ENCODE data around the gene ABCA4.
"Not testable (repeated sequence)": the region's sequence is repeated elsewhere in the genome, so short reads cannot be mapped to it uniquely, and the experiment has no call there.

Gene ABCA4

GRCh38 chr1:93979040-93979717, 141.8 kb downstream of the ABCA4 start:
- no peak for DNase-seq (ENCODE audit: low read depth)

- peak; percentile 52 for DNase-seq (ENCODE audit: low read depth)
Observed at GRCh38 chr1:93977598-93977945, 143.4 kb downstream of the ABCA4 start.

GRCh38 chr1:93976711-93977597, 144.0 kb downstream of the ABCA4 start:
- DNase-seq (ENCODE audit: low read depth), result no peak

GRCh38 chr1:93976291-93976690, 144.7 kb downstream of the ABCA4 start:
- no peak for DNase-seq (ENCODE audit: low read depth)

- no peak for DNase-seq (ENCODE audit: low read depth)
Observed at GRCh38 chr1:93972341-93972740, 148.6 kb downstream of the ABCA4 start.

GRCh38 chr1:93969887-93970286, 151.1 kb downstream of the ABCA4 start:
- DNase-seq (ENCODE audit: low read depth), result no peak

GRCh38 chr1:93969371-93969770, 151.6 kb downstream of the ABCA4 start:
- DNase-seq (ENCODE audit: low read depth), result no peak

- DNase-seq (ENCODE audit: low read depth), result no peak
Observed at GRCh38 chr1:93967306-93967705, 153.6 kb downstream of the ABCA4 start.

- DNase-seq (ENCODE audit: low read depth), result no peak
Observed at GRCh38 chr1:93965888-93966287, 155.1 kb downstream of the ABCA4 start.

- DNase-seq (ENCODE audit: low read depth), result no peak
Observed at GRCh38 chr1:93965256-93965655, 155.7 kb downstream of the ABCA4 start.

GRCh38 chr1:93964777-93965200, 156.2 kb downstream of the ABCA4 start:
- peak; percentile 54 for DNase-seq (ENCODE audit: low read depth)

- no peak for DNase-seq (ENCODE audit: low read depth)
Observed at GRCh38 chr1:93964096-93964776, 156.7 kb downstream of the ABCA4 start.

- DNase-seq (ENCODE audit: low read depth), result no peak
Observed at GRCh38 chr1:93963585-93963984, 157.4 kb downstream of the ABCA4 start.

GRCh38 chr1:93961906-93962305, 159.0 kb downstream of the ABCA4 start:
- DNase-seq (ENCODE audit: low read depth), result no peak

- DNase-seq (ENCODE audit: low read depth), result no peak
Observed at GRCh38 chr1:93961443-93961842, 159.5 kb downstream of the ABCA4 start.

GRCh38 chr1:93960641-93961147, 160.3 kb downstream of the ABCA4 start:
- peak; percentile 8 for DNase-seq (ENCODE audit: low read depth)

- no peak for DNase-seq (ENCODE audit: low read depth)
Observed at GRCh38 chr1:93959413-93959812, 161.5 kb downstream of the ABCA4 start.

- DNase-seq (ENCODE audit: low read depth), result no peak
Observed at GRCh38 chr1:93958726-93959100, 162.2 kb downstream of the ABCA4 start.

- DNase-seq (ENCODE audit: low read depth), result no peak
Observed at GRCh38 chr1:93958032-93958725, 162.8 kb downstream of the ABCA4 start.

GRCh38 chr1:93955765-93956164, 165.2 kb downstream of the ABCA4 start:
- no peak for DNase-seq (ENCODE audit: low read depth)

GRCh38 chr1:93947002-93947686, 173.8 kb downstream of the ABCA4 start:
- DNase-seq (ENCODE audit: low read depth), result not testable (repeated sequence)

Data from iris pigment epithelial cell (primary cell).